HG03066 (cell line): ENCODE data around the gene ITGAL.
"Not testable (repeated sequence)": the region's sequence is repeated elsewhere in the genome, so short reads cannot be mapped to it uniquely, and the experiment has no call there.

Source experiments
- ATAC-seq: cut with Tn5 transposase; IDR thresholded peaks from one replicate; pipeline ENCODE4 v1.9.1; 2021; ENCODE audit warnings: low read depth; ENCODE audit not compliant: unreplicated experiment

ITGAL gene

GRCh38 chr16:30490210-30490609 is 17.7 kb downstream of the ITGAL start:
- no peak for ATAC-seq

GRCh38 chr16:30491229-30491628 is 18.7 kb downstream of the ITGAL start:
- ATAC-seq, result no peak

- no peak for ATAC-seq
Observed at GRCh38 chr16:30491744-30492308, 19.3 kb downstream of the ITGAL start.

GRCh38 chr16:30493941-30494488 is 21.5 kb downstream of the ITGAL start:
- ATAC-seq, result no peak

DNA sequence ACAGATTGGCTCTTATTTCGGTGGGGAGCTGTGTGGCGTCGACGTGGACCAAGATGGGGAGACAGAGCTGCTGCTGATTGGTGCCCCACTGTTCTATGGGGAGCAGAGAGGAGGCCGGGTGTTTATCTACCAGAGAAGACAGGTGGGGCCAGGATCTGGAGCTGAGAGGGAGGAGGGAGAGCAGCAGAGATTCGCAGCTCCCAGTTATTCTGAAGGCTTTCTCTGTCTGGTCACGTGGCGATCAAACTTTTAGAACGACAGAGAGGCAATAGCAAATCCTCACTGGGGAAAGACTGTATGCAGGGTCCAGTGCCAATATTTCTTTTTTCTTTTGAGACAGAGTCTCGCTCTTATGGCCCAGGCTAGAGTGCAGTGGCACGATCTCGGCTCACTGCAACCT is 22.2 kb downstream of the ITGAL start:
- ATAC-seq, result no peak

GRCh38 chr16:30499284-30499683 is 26.7 kb downstream of the ITGAL start:
- no peak for ATAC-seq

DNA sequence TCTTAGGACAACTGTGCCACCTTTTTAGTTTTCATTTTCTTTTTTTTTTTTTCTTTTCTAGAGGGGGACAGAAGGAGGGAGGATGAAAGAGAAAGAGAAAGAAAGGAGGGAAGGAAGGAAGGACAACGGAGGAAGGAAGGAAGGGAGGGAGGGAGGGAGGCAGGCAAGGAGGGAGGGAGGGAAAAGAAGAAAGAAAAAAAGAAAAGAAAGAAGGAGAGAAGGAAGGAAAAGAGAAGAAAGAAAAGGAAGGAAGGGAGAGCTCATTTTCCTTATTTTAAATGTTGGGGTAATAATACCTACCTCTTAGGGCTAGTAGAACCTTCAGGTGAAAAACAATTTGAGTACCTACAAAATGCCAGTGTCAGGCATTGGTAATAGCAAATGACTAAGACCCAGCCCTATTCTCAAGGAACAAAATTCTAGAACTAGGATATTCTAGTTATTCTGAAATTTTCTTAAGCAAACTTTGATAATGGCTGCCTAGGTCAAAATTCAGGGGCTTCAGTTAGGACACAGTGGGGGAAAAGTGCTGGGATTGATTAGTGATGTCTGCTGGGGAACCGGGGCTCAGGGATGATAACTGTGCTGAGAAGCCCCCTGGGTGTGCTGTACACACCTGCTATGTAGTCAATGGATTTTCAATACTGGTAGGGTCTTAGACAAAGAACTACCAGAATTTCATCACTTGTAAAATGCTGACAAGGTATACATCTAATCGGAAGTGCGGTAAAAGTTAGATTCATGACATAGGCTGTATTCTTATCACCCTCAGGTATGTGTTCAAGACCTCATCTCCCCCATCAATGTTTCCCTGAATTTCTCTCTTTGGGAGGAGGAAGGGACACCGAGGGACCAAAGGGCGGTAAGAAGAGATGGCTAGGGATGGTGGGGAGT is 31.1 kb downstream of the ITGAL start:
- no peak for ATAC-seq

GRCh38 chr16:30509081-30509765 is 36.7 kb downstream of the ITGAL start:
- ATAC-seq, result no peak

GRCh38 chr16:30510376-30510938 is 37.9 kb downstream of the ITGAL start:
- no peak for ATAC-seq

DNA sequence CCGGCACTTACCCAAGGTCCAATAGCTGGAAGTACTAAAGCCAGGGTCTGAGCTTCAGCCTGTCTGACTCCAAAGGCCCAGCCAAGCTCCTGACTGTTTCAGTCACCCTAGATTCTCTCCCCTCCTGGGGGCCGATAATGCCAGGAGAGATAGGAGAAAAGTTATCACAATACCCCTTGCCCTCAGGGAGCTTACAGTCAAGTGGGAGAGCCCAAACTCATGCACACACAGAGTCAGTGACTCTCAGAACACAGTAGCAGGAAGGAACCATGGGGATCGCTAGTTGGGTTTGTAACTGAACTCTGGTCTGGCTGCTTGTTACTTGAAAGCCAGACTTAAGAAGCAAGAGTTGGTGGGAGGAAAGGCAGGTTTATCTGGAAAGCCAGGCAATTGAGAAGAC is 39.0 kb downstream of the ITGAL start:
- ATAC-seq, result no peak

- no peak for ATAC-seq
Observed at GRCh38 chr16:30515275-30515674, 42.7 kb downstream of the ITGAL start.

- ATAC-seq, result no peak
Observed at GRCh38 chr16:30518552-30518951, 46.0 kb downstream of the ITGAL start.

- ATAC-seq, result no peak
Observed at GRCh38 chr16:30519120-30520049, 46.8 kb downstream of the ITGAL start.

GRCh38 chr16:30521476-30521872 is 48.9 kb downstream of the ITGAL start:
- no peak for ATAC-seq

DNA sequence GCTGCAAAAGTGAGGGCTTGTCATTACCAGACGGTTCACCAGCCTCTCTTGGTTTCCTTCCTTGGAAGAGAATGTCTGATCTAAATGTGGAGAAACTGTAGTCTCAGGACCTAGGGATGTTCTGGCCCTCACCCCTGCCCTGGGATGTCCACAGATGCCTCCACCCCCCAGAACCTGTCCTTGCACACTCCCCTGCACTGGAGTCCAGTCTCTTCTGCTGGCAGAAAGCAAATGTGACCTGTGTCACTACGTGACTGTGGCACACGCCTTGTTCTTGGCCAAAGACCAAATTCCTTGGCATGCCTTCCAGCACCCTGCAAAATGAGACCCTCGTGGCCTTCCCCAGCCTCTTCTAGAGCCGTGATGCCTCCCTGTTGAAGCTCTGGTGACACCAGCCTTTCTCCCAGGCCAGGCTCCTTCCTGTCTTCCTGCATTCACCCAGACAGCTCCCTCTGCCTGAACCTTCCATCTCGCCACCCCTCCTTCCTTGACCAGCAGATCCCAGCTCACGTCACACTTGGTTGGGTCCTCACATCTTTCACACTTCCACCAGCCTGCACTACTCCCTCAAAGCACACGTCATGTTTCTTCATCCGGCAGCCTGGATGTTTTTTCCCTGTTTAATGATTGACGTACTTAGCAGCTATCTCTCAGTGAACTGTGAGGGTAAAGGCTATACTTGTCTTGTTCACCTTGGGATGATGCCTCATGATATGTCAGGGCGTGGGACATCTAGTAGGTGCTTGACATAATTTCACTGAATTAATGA is 49.5 kb downstream of the ITGAL start:
- ATAC-seq, result no peak

- ATAC-seq, result not testable (repeated sequence)
Observed at GRCh38 chr16:30522702-30523463, 50.3 kb downstream of the ITGAL start.

GRCh38 chr16:30523768-30524574 is 51.4 kb downstream of the ITGAL start:
- ATAC-seq, result no peak
